ENCODE data around the gene WDR62.

The WDR62 gene

DNA sequence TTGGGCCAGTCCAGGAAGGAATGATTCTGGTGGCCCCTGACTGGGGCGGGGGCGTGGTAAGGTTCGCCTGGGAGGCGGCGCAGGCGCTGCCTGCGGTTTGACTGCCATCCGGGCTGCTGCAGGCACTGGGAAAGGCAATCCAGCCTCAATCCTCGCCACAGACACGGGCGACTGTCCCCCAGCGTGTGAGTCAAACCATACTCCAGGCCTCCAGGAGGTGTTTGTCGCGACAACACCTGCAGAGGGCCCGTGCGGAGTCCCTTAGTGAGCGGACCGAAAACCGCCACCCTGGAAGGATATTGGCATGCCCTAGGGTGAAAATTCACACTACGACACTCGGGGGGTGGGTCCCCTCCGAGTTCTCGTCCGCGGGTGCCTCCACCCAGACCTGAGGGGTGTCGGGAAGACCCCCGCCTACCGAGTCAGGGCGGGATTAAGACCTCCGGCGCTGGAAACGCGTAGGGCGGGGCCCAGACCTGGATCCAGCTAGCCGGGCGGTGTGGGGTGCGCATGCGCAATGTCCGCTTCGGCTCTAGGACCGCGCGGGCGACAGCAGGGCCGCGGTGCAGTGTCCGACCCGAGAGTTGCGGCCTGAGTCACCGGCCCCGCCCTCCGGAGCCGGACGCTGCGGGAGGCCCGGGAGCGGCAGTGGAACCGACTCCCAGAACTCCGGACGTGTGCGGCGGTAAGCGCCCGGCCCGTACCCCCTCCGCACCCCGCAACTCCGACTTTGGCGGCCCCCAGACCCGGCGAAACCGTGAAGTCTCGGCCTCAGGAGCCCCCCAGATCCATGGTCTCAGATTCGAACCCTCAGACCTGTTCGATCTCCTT, 85.0 kb downstream of the WDR62 start, which contains the start of gene CAPNS1:
CAPNS1 (plus strand) TSS at position 594 of the 831 bp plus-strand sequence. CDS start 946 bp downstream, outside the sequence.
- peak within 1 kb of the TSS; percentile 98 for H3K4me3 Mint-ChIP-seq
- peak within 1 kb of the TSS; percentile 94 for H3K27ac Mint-ChIP-seq
- intact Hi-C loops (cut with micrococcal nuclease): loop anchor here (1.0 to 10.0 kb wide), 2 partner anchors 11 to 75 kb away; partner anchors contain the start of genes ZNF146 and ZNF565
- no peaks in the 10 kb centered on the region for H3K9me3 Mint-ChIP-seq
- H3K27me3 Mint-ChIP-seq: peaks cover 6% of the 10 kb centered on the region
- H3K36me3 Mint-ChIP-seq (ENCODE audit: low read depth): peaks cover 48% of the 10 kb centered on the region
- peaks cover 39% of the 10 kb centered on the region for H3K4me1 Mint-ChIP-seq (ENCODE audit: low read depth)

GRCh38 chr19:36140304-36141038, 85.8 kb downstream of the WDR62 start:
- H3K9me3 Mint-ChIP-seq: no peaks in the 10 kb centered on the region
- H3K4me1 Mint-ChIP-seq (ENCODE audit: low read depth): peaks cover 34% of the 10 kb centered on the region
- peaks cover 2% of the 10 kb centered on the region for H3K27me3 Mint-ChIP-seq
- peak overlapping the region; percentile 98 for H3K4me3 Mint-ChIP-seq
- intact Hi-C loops (cut with micrococcal nuclease): loop anchor here (10.0 kb wide), 1 partner anchor 74 kb away; the partner anchor contains the start of genes ZNF146 and ZNF565
- H3K36me3 Mint-ChIP-seq (ENCODE audit: low read depth): peaks cover 56% of the 10 kb centered on the region
- H3K27ac Mint-ChIP-seq: peak overlapping the region; percentile 94

GRCh38 chr19:36141039-36141927, 86.6 kb downstream of the WDR62 start:
- Mint-ChIP-seq H3K27me3 (no peaks in the 10 kb centered on the region), H3K4me1 (ENCODE audit: low read depth) (peaks cover 36% of the 10 kb centered on the region), H3K4me3 (peak overlapping the region; percentile 98), H3K9me3 (no peaks in the 10 kb centered on the region), H3K27ac (peak overlapping the region; percentile 94), H3K36me3 (ENCODE audit: low read depth) (peaks cover 64% of the 10 kb centered on the region)
- intact Hi-C loops (cut with micrococcal nuclease): loop anchor here (10.0 kb wide), 1 partner anchor 74 kb away; the partner anchor contains the start of genes ZNF146 and ZNF565

- Mint-ChIP-seq H3K27ac (peak overlapping the region; percentile 94), H3K4me3 (no peak overlapping the region), H3K4me1 (ENCODE audit: low read depth) (peaks cover 32% of the 10 kb centered on the region), H3K36me3 (ENCODE audit: low read depth) (peaks cover 72% of the 10 kb centered on the region), H3K9me3 (no peaks in the 10 kb centered on the region), H3K27me3 (no peaks in the 10 kb centered on the region)
- intact Hi-C loops (cut with micrococcal nuclease): loop anchor here (10.0 kb wide), 1 partner anchor 73 kb away; the partner anchor contains the start of genes ZNF146 and ZNF565
Measured at GRCh38 chr19:36142046-36142445, 87.3 kb downstream of the WDR62 start.

DNA sequence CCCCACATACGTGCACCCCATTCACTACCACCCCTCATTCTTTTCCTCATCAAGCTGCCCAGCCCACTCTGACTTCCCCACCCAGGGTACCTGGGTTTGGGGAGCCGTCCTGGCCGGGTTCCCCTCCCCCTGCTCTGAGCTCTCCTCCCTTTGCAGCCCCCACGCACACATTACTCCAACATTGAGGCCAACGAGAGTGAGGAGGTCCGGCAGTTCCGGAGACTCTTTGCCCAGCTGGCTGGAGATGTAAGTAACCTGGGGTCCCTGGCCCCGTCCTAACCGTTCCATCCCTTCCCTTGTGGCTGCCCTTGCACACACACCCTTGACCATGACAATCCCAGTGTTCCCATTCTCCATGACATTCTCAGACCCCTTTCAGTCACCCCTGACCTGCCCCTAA, 87.8 kb downstream of the WDR62 start:
- peaks cover 76% of the 10 kb centered on the region for H3K36me3 Mint-ChIP-seq (ENCODE audit: low read depth)
- peaks cover 27% of the 10 kb centered on the region for H3K4me1 Mint-ChIP-seq (ENCODE audit: low read depth)
- peak overlapping the region; percentile 52 for H3K27ac Mint-ChIP-seq
- no peaks in the 10 kb centered on the region for H3K9me3 Mint-ChIP-seq
- intact Hi-C loops (cut with micrococcal nuclease): loop anchor here (10.0 kb wide), 1 partner anchor 72 kb away; the partner anchor contains the start of genes ZNF146 and ZNF565
- H3K27me3 Mint-ChIP-seq: no peaks in the 10 kb centered on the region
- no peak overlapping the region for H3K4me3 Mint-ChIP-seq

- H3K4me3 Mint-ChIP-seq: no peak overlapping the region
- intact Hi-C loops (cut with micrococcal nuclease): loop anchor here (10.0 kb wide), 1 partner anchor 70 kb away; the partner anchor contains the start of genes ZNF146 and ZNF565
- no peaks in the 10 kb centered on the region for H3K9me3 Mint-ChIP-seq
- no peak overlapping the region for H3K27ac Mint-ChIP-seq
- H3K36me3 Mint-ChIP-seq (ENCODE audit: low read depth): peaks cover 94% of the 10 kb centered on the region
- H3K27me3 Mint-ChIP-seq: no peaks in the 10 kb centered on the region
- H3K4me1 Mint-ChIP-seq (ENCODE audit: low read depth): peaks cover 38% of the 10 kb centered on the region
Measured at GRCh38 chr19:36144624-36145023, 89.9 kb downstream of the WDR62 start.

DNA sequence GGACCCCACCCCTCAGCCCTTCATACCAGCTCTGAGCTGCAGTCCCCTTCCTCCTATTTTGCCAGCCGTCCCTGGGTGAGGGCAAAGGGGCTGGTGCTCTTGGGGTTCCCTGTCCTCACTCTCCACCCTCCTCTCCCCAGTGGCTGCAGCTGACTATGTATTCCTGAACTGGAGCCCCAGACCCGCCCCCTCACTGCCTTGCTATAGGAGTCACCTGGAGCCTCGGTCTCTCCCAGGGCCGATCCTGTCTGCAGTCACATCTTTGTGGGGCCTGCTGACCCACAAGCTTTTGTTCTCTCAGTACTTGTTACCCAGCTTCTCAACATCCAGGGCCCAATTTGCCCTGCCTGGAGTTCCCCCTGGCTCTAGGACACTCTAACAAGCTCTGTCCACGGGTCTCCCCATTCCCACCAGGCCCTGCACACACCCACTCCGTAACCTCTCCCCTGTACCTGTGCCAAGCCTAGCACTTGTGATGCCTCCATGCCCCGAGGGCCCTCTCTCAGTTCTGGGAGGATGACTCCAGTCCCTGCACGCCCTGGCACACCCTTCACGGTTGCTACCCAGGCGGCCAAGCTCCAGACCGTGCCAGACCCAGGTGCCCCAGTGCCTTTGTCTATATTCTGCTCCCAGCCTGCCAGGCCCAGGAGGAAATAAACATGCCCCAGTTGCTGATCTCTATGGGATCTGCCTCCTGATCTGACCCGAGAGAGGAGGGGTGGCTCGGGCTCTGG, 95.1 kb downstream of the WDR62 start:
- H3K27ac Mint-ChIP-seq: no peak overlapping the region

DNA sequence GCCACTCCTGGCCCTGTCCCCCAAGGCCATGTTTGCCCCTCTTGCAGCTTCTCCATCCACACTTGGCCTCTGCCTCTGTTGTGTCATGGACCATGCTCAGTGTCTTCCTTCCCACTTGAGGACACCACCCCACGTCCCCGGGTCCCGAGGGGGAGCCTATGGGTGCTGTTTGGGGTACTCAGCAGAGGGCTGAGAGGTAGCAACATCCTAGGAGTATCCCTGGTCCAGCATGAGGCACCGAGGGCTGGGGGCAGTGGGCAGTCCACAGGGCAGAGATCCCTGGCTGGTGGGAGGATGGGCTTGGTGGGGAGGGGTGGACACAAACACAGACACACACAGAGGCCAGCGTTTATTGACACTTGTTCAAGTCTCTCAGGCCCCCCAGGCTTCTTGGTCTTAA, 95.9 kb downstream of the WDR62 start:
- Mint-ChIP-seq H3K4me3 (no peak overlapping the region), H3K36me3 (ENCODE audit: low read depth) (peaks cover 68% of the 10 kb centered on the region), H3K9me3 (no peaks in the 10 kb centered on the region), H3K4me1 (ENCODE audit: low read depth) (peaks cover 36% of the 10 kb centered on the region), H3K27me3 (no peaks in the 10 kb centered on the region), H3K27ac (no peak overlapping the region)
- intact Hi-C loops (cut with micrococcal nuclease): no loop called here

More for the DNA sequence above, 95.1 kb downstream of the WDR62 start:
- Mint-ChIP-seq H3K36me3 (ENCODE audit: low read depth) (peaks cover 72% of the 10 kb centered on the region), H3K9me3 (no peaks in the 10 kb centered on the region), H3K4me3 (no peak overlapping the region), H3K27me3 (no peaks in the 10 kb centered on the region), H3K4me1 (ENCODE audit: low read depth) (peaks cover 36% of the 10 kb centered on the region)
- intact Hi-C loops (cut with micrococcal nuclease): loop anchor here (10.0 kb wide), 1 partner anchor 65 kb away; the partner anchor contains the start of genes ZNF146 and ZNF565

DNA sequence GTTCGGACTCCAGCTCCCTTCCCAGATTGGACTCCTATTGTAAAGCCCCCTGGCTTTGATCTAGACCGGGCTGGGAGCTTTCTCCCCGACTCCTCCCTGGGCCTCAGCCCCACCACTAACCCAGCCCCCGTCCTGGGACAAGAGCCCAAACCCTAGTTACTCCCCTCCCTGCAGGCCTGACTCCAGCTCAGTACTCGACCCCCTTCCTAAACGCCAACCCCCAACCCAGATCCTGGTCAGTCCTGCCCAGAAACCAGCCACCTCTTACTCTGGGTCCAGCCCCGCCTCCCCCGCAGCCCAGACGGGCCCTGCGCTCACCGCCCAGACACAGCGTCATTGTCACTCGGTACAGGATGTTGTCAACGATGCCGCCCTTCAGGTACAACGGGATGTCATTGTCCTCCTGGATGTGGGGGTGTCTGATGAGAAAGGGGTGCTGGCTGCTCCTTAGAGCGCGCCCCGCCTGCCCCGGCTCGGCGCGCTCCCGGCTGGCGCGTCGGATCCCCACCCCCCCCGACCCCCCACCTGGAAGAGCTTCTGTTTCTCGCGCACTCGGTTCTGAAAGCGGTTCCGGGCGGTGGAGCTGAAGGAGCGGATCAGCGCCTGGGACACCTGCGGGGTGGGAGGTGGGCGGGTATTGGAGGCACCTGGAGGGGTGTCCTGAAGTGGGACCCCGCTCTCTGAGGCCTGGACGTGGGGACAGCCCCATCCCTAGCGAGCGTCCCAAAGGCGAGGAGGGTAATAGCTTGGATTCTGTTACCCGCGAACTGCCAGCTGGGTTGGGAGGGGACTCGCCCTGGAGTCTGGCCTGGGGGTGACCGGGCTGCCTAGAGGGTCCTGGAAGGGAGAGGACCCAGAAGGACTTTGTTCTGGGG, 96.7 kb downstream of the WDR62 start:
- H3K4me3 Mint-ChIP-seq: no peak overlapping the region
- H3K27me3 Mint-ChIP-seq: no peaks in the 10 kb centered on the region
- intact Hi-C loops (cut with micrococcal nuclease): no loop called here
- no peaks in the 10 kb centered on the region for H3K9me3 Mint-ChIP-seq
- H3K27ac Mint-ChIP-seq: no peak overlapping the region
- peaks cover 63% of the 10 kb centered on the region for H3K36me3 Mint-ChIP-seq (ENCODE audit: low read depth)
- H3K4me1 Mint-ChIP-seq (ENCODE audit: low read depth): peaks cover 33% of the 10 kb centered on the region

- intact Hi-C loops (cut with micrococcal nuclease): no loop called here
- H3K4me3 Mint-ChIP-seq: no peak overlapping the region
- H3K36me3 Mint-ChIP-seq (ENCODE audit: low read depth): peaks cover 57% of the 10 kb centered on the region
- H3K4me1 Mint-ChIP-seq (ENCODE audit: low read depth): peaks cover 30% of the 10 kb centered on the region
- H3K27ac Mint-ChIP-seq: no peak overlapping the region
- no peaks in the 10 kb centered on the region for H3K9me3 Mint-ChIP-seq
- H3K27me3 Mint-ChIP-seq: no peaks in the 10 kb centered on the region
Measured at GRCh38 chr19:36152019-36152351, 97.3 kb downstream of the WDR62 start.

GRCh38 chr19:36152352-36153091, 97.8 kb downstream of the WDR62 start, which contains the start of gene COX7A1:
TSS of gene COX7A1 (minus strand) at chr19:36152447. CDS start at chr19:36152407, 40 bp downstream.
- Mint-ChIP-seq H3K4me3 (peak within 1 kb of the TSS; percentile 15), H3K27me3 (no peaks in the 10 kb centered on the region), H3K36me3 (ENCODE audit: low read depth) (peaks cover 54% of the 10 kb centered on the region), H3K27ac (no peak within 1 kb of the TSS), H3K4me1 (ENCODE audit: low read depth) (peaks cover 30% of the 10 kb centered on the region), H3K9me3 (no peaks in the 10 kb centered on the region)
- intact Hi-C loops (cut with micrococcal nuclease): no loop called here
